HG03575 (cell line): ENCODE measurements around the gene PPARG.
"Not testable (repeated sequence)": the region's sequence is repeated elsewhere in the genome, so short reads cannot be mapped to it uniquely, and the experiment has no call there.

Experiments used
- ATAC-seq: cut with Tn5 transposase; IDR thresholded peaks from one replicate; pipeline ENCODE4 v1.9.1; 2021; ENCODE audit not compliant: unreplicated experiment, insufficient number of reproducible peaks, low FRiP score; ENCODE audit errors: extremely low read depth

The PPARG gene

DNA sequence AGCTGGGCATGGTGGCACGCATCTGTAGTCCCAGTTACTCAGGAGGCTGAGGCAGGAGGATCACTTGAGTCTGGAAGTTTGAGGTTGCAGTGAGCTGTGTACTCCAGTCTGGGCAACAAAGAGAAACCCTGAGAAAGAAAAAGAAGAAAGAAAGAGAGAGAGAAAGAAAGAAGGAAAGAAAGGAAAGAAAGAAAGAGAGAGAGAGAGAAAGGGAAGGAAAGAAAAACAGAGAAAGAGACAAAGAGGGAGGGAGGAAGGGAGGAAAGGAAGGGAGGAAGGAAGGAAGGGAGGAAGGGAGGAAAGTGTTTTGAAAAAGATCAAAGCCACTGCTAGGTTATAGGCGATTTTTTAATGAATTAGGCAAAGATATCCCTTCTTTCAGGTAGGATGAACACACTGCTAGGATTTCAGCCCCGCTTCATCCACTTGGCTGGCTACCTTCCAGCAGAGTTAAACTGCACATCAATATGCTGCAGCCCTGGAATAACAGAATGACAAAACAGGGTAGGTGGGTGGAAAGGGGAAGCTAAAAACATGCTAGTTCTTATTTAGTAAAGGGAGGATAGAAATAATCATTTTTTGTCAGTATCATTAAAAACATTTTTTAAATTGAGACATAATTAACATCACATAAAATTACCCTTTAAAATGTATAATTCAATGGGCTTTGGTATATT is 12.8 kb upstream of the PPARG start:
- ATAC-seq = no peak

DNA sequence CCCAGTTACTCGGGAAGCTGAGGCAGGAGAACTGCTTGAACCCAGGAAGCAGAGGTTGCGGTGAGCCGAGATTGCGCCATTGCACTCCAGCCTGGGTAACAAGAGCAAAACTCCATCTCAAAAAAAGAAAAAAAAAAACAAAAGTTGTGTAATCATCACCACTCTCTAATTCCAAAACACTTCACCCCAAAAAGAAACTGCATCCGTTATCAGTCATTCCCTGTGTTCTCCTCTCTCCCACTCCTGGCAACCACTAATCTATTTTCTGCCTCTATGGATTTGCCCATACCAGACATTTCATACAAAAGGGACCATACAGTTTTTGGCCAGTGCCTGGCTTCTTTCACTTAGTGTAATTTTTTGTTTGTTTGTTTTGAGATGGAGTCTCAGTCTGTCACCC is 12.0 kb upstream of the PPARG start:
- not testable (repeated sequence) for ATAC-seq

DNA sequence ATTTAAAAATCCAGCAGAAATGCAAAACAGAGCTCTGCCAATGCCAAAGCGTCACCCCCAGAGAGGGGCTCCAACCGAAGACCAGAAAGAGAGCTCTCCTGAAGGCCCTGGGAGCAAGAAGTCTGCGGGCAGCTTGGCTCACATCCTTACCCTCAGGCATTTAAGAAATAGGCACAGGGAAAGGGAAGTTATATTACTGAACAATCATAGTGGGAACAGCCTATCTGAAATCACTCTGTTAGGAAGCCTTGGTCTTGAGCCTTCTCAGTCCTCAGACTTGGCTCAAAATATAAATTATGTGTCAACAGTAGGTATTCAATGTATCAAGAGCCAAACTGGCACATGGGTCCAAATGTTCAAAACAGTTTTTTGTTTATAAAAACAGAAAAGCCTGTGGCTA is 10.3 kb upstream of the PPARG start:
- ATAC-seq = no peak

DNA sequence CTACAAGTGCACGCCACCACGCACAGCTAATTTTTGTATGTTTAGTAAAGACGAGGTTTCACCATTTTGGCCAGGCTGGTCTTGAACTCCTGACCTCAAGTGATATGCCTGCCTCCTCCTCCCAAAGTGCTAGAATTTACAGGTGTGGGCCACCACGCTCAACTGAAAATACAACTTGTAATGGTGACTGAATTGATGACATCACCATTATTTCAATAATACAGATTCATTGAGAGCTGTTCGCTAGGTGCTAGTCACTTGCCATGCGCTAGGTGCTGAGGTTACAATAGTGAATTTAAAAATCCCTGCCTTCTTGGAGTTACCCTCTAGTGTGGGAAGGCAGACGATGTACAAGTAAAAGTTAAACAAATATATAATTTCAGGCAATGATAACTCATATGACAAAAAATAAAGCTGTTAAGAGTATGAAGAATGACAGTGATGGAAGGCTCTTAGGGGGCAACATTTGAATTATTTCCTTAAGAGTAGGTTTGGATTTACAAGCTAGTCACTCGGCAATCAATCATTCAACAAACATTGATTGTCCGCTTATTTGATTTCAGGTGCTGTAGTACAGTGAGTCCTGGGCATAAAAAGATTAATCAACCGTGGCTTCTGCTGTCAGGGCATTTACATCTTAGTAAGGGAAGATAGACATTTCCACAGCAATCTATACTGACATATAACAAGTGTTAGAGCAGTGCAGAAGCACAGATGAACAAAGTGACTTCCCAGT is 9.1 kb upstream of the PPARG start:
- no peak for ATAC-seq

DNA sequence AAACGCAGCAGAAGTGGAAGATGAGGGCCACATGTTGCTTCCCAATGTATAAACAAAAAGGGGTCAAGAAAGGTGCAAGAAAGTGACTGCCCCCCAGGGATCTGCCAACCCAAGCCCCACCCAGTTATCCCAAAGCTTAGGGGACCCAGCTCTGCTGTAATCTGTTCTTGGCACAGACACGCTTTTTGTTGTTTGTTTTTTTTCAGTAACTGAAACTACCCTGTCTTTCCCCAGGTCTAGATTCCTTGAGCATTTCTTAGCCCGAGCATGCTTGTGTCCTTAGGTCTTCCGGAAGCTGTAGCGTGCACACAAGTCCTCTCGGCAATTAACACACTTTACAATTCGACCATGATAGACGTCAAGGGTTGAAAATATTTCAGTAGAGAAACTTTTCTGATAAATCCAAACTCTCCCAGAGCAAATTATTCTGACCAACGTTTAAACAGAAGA is 8.5 kb upstream of the PPARG start:
- no peak for ATAC-seq

DNA sequence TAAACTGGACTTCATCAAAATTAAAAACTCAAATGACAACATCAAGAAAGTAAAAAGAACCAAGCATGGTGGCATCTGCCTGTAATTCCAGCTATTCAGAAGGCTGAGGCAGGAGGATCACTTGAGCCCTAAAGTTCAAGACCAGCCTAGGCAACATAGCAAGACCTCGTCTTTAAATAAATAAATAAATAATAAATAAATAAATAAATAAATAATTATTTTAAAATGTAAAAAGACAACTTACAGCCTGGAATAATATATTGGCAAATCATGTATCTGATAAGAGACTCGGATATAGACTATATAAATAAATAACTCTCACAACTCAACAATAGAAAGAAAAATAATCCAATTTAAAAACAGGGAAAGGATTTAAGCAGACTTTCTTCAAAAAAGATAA is 4.3 kb upstream of the PPARG start:
- no peak for ATAC-seq

DNA sequence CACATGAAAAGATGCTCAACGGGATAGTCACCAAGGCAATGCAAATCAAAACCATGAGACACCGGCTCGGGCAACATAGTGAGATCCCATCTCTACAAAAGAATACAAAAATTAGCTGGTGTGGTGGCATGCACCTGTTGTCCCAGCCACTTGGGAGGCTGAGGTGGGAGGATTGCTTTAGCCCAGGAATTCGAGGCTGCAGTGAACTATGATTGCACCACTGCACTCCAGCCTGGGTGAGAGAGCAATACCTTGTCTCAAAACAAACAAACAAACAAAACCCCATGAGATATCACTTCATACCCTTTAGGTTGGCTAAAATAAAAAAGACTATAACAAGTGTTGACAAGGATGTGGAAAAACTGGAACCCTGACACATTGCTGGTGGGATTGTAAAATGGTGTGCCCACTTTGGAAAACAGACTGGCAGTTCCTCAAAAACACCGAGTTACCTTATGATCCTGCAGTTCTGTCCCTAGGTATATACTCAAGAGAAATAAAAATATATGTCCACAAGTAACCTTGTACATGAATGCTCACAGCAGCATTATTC is 3.8 kb upstream of the PPARG start:
- ATAC-seq = no peak

DNA sequence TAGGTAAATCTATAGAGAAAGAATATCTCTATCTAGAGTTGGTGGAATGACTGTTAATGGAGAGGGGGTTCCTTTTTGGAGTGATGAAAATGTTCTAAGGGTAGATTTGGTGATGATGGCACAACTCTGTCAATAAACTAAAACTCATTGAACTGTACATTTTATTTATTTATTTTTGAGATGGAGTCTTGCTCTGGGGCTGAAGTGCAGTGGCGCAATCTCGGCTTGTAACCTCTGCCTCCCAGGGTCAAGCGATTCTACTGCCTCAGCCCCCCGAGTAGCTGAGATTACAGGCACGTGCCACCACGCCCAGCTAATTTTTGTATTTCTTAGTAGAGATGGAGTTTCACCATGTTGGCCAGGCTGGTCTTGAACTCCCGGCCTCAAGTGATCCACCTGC is 3.1 kb upstream of the PPARG start:
- ATAC-seq = not testable (repeated sequence)

DNA sequence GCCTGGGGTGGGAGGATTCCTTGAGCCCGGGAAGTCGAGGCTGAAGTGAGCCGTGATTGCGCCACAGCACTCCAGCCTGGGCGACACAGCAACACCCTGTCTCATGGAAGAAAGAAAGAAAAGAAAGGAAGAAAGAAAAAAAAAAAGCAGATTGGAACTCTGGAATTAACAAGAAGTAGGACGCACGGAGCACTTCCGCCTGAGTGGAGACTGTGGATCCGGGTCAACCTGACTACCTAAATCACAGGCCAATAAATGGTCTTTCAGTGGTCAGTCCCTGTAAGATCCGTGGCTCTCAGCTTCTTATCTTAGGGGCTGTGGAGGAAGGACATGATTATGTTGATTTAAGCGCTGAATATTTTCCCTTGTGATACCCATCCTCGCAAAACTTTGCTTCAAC is 2.4 kb upstream of the PPARG start:
- ATAC-seq = no peak

DNA sequence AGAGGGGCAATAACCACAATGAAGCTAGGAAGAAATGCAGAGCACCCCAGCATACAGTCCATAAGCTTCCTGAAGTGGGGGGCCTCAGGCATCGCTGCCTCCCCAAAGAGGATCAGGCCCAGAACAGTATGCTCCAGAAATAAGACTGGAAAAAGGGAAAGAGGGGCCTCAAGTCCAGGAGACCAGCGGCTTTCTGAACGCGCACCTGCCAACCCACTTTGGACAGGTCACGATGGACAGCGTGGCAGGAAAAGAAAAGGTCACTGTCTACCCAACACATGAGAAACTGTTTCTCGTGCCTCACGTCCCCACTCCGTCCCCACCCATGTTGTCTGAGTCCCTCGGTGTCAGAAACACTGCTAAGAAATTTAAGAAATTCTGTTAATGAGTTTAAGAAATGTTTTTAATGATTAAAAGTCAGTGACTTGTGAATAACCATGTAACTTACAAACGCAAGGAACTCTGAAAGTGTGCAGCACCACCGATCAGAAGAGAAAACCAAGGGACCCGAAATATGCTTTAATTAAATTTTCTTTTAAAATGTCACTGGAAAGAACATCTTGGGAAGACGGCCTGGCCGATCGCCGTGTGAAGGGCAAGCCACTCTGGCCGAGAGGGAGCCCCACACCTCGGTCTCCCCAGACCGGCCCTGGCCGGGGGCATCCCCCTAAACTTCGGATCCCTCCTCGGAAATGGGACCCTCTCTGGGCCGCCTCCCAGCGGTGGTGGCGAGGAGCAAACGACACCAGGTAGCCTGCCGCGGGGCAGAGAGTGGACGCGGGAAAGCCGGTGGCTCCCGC is 1.7 kb upstream of the PPARG start:
- no peak for ATAC-seq

DNA sequence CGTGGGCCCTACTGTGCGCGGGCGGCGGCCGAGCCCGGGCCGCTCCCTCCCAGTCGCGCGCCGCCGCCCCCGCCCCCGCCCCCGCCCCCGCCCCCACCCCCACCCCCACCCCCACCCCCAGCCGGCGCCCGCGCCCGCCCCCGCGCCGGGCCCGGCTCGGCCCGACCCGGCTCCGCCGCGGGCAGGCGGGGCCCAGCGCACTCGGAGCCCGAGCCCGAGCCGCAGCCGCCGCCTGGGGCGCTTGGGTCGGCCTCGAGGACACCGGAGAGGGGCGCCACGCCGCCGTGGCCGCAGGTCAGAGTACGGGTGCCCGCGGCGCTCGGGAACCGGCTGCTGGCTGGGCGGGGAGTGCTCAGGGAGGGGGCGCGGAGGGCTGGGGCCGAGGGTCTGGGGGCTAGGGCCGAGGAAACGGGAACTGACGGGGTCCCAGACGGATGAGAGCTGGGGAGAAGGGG is 1.1 kb upstream of the PPARG start:
- no peak for ATAC-seq

DNA sequence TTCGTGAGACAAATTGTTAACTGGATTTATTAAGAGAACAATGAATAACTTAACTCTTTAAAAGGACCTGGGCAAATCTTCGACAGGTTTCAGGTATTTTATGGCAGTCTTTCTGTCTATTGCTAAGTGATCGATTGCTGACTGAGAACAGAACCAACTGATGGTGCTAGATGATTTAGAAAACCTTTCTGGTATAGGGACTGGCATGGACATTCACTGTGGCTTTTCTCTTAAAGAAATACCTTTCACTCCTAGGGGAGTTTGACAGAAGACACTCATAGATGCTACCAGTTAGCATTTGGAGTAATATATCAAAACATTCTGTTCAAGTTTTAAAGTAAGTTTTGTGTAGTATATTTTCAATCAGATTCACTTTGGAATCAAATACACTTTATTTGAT is 654 bp downstream of the PPARG start:
- ATAC-seq = no peak

DNA sequence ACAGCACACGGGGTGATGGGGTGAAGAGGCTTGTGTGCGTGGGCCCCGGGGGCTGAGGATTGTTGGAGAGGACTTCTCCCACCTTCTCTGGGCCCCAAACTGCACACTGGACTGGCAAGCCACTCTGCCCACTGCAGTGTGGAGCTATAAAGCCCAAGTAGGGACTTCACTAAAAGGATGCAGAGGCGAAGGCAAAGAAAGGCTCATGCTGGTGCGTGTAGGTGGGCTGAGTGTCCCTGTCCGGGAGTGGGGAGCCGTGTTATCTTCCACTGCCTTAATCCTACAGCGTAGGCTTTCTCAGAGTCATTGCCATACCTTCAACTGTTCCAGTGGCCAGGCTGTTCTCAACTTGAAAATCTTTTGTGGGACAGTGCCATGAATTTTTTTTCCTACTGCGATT is 3.9 kb downstream of the PPARG start:
- no peak for ATAC-seq

DNA sequence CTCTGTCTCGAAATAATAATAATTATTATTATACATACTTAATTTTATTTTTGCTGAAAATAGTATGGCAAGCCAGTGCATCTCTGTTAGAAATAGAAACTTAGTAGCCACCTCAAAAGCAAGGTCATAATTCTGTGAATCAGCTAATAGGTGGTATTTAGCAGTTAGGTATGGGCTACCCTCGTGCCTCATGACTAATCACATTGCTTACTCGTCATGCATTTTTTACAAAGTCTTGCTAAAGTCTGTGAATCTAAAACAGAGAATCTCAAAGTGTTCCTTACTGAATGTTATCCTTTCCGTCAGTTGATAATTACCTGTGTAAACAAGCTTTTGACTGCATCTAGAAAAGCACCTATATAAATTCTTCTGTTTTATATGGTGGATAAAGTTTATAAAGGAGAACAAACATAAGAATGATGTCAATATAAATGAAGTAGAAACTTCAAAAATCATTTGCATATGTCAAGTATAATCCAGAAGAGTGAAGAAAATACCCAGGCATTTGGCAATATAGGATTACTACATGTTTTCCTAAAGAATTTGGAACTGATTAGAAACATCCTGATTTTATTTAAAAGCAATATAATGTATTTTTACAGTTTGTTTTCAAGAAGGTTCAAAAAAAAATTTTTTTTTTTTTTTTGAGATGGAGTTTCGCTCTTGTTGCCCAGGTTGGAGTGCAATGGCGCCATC is 6.2 kb downstream of the PPARG start:
- no peak for ATAC-seq

DNA sequence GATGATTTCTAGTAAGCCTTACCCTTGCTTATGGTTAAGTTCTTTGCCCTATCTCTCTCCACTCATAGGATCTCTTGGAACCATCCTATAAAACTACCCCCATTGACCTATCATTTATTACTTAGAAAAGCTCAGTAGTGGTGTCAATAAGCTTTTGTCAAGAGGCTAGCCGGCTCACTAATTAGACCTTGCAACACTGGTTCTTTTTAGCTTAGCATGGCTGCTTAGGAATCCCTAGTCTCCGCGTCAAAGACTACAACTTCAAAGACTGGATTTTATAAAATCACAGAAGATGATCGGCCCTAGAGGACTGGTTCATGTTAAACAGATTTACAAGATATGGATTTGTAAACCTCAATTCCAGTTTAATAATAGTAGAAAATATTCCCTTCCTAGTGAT is 7.6 kb downstream of the PPARG start:
- ATAC-seq = no peak

DNA sequence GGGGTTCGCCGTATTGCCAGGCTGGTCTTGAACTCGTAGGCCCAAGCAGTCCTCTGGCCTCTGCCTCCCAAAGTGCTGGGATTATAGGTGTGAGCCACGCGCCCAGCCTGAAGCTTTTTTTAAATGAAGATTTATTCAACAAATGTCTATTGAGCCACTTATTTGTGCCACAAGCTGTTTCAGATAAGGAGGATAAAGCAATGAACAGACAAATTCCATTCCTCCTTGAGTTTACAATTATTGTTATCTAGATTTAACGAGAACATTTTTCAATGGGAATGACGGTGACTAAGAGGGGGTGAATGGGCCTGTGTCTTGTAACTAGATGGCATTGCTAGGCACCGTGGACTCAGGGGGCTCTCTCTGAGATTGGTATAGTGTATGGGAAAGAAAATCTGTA is 10.2 kb downstream of the PPARG start:
- no peak for ATAC-seq

DNA sequence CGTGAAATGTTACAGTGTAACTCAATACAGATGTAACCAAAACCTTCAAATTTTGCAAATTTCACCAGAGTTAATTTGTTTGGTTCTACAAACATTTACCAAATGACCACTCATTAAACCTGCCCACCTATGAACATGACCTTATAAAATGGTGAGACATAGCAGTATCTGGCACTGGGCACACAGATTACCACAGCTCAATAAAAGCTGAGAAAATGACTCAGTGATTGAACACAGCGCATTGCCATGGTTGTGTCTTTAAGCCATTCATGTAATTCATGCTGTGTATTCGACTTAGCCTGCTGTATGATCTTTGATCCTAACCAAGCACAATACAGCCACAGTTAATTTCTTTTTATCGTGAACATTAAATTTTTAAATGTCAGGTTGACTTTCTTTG is 11.3 kb downstream of the PPARG start:
- ATAC-seq = no peak

DNA sequence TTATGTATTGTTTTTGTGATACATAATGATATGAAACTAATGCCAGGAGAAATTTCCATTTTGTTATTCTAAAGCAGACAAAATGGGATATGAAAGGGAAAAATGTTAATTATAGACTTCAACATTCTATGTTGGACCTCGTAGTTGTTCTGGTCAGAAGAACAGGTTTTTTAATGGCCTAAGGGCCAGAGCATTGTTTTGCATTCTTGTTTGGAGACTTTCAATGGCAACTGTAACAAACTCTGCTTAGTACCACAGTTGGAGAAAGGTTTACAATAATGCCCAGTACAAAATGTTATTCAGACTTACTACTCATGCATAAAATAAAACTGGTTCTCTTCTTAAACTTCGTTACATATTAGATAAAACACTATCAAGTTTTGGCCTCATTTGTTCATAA is 12.2 kb downstream of the PPARG start:
- no peak for ATAC-seq

DNA sequence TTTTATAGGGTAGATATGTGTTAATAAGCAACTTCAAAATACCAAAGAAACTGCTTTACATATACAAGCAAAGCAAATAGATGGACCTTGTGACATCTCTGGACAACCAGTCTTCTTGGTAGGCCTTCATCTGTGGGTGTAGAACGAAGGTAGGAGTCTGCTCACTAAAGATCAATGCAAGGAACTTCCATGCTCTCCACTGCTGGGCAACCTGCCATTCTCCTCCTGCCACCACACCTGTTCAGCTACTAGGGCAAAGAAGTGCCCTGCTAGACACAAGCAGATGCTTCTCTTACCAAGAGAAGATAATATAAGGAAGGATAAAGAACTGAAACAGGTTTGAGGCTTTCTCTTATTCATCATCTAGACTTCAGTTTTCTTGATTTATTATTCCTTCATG is 12.6 kb downstream of the PPARG start:
- no peak for ATAC-seq
